Neural progenitor cell (in vitro differentiated cells): ENCODE data around the gene TCF4. TPM values are rescaled to one million over a fixed set of nuclear protein-coding genes. Genes with fewer than 3 reads are reported as not detected.

Source experiments
- DNase-seq: peaks from one replicate; pipeline ENCODE4 v3.0.0-alpha.2; 2016; ENCODE audit warnings: low spot score
- H2AFZ ChIP-seq: fragments of 200-600 bp; sonication (generic); replicated peaks from 2 replicates; pipeline ENCODE4 v1.6.1; 2016; ENCODE audit warnings: antibody characterized with exemption
- H3F3A ChIP-seq: fragments of 200-600 bp; sonication (generic); 2 replicates; pipeline ENCODE4 v1.6.1; 2016; ENCODE audit warnings: antibody characterized with exemption, low read depth
- H3K27ac ChIP-seq: fragments of 200-600 bp; sonication (generic); 2 replicates; pipeline ENCODE4 v1.5.1; 2016; ENCODE audit warnings: mild to moderate bottlenecking
- H3K27me3 ChIP-seq: fragments of 200-600 bp; sonication (generic); 2 replicates; pipeline ENCODE4 v1.6.1; 2016; ENCODE audit warnings: mild to moderate bottlenecking, moderate library complexity
- H3K36me3 ChIP-seq: fragments of 200-600 bp; sonication (generic); 2 replicates; pipeline ENCODE4 v1.5.1; 2016
- H3K4me1 ChIP-seq: fragments of 200-600 bp; sonication (generic); 2 replicates; pipeline ENCODE4 v1.6.1; 2016; ENCODE audit warnings: mixed run types
- H3K4me2 ChIP-seq: fragments of 200-600 bp; sonication (generic); 2 replicates; pipeline ENCODE4 v1.6.1; 2016
- H3K4me3 ChIP-seq: fragments of 200-600 bp; sonication (generic); 2 replicates; pipeline ENCODE4 v1.5.1; 2016
- H3K79me2 ChIP-seq: fragments of 200-600 bp; sonication (generic); 2 replicates; pipeline ENCODE4 v1.6.1; 2016; ENCODE audit warnings: low read depth
- H3K9ac ChIP-seq: fragments of 200-600 bp; sonication (generic); 2 replicates; pipeline ENCODE4 v1.6.1; 2016
- H3K9me3 ChIP-seq: fragments of 200-600 bp; sonication (generic); 2 replicates; pipeline ENCODE4 v1.5.1; 2016; ENCODE audit warnings: low read depth
- H4K20me1 ChIP-seq: fragments of 200-600 bp; sonication (generic); 2 replicates; pipeline ENCODE4 v1.6.1; 2016; ENCODE audit warnings: low read depth
- H3K27ac Mint-ChIP-seq: 3 replicates; pipeline ENCODE4 v1.8.0; 2021; ENCODE audit warnings: mixed read lengths
- H3K27me3 Mint-ChIP-seq: 2 replicates; pipeline ENCODE4 v1.8.0; 2022; ENCODE audit warnings: low read depth, mild to moderate bottlenecking, inconsistent platforms, moderate library complexity, mixed read lengths; ENCODE audit not compliant: insufficient read depth
- H3K36me3 Mint-ChIP-seq: 3 replicates; pipeline ENCODE4 v1.8.0; 2021; ENCODE audit warnings: mixed read lengths
- H3K4me1 Mint-ChIP-seq: 3 replicates; pipeline ENCODE4 v1.8.0; 2021; ENCODE audit warnings: mixed read lengths
- H3K4me3 Mint-ChIP-seq: 3 replicates; pipeline ENCODE4 v1.8.0; 2021; ENCODE audit warnings: mild to moderate bottlenecking, moderate library complexity, mixed read lengths
- H3K9me3 Mint-ChIP-seq: 3 replicates; pipeline ENCODE4 v1.8.0; 2020; ENCODE audit warnings: mixed read lengths
- CTCF ChIP-seq: fragments of 200-600 bp; sonication (generic); IDR thresholded peaks from 2 replicates; pipeline ENCODE4 v1.5.1; 2017; ENCODE audit warnings: antibody characterized with exemption, mild to moderate bottlenecking
- EZH2 ChIP-seq: fragments of 200-600 bp; sonication (generic); IDR thresholded peaks from 2 replicates; pipeline ENCODE4 v1.6.1; 2017; ENCODE audit warnings: antibody characterized with exemption, mild to moderate bottlenecking, moderate library complexity
- EZH2phosphoT487 ChIP-seq: fragments of 200-600 bp; sonication (generic); IDR thresholded peaks from 2 replicates; pipeline ENCODE4 v1.6.1; 2017; ENCODE audit warnings: antibody characterized with exemption
- total RNA-seq: library from RNA; depleted of rRNA; stranded (reverse); fragments of >200 nt; gene quantifications from 2 replicates; pipeline ENCODE4 v1.2.3, GENCODE V29; 2015; ENCODE audit warnings: low replicate concordance

Gene TCF4
- total RNA-seq, 1 donor from 2014 or later = 161 TPM

GRCh38 chr18:55458456-55459203 lies 129.4 kb downstream of the TCF4 start:
- Histone ChIP-seq H3K27me3 (no peaks in the 10 kb centered on the region), H3K4me1 (peaks cover 20% of the 10 kb centered on the region), H2AFZ (no peak overlapping the region), H3K4me3 (no peak overlapping the region), H3K4me2 (peak overlapping the region; percentile 17), H4K20me1 (peaks cover 85% of the 10 kb centered on the region), H3K36me3 (no peaks in the 10 kb centered on the region), H3K79me2 (peaks cover 100% of the 10 kb centered on the region), H3K9me3 (no peaks in the 10 kb centered on the region), H3K9ac (no peak overlapping the region), H3K27ac (peak overlapping the region; percentile 40), H3F3A (peaks cover 5% of the 10 kb centered on the region)
- Mint-ChIP-seq H3K27me3 (no peaks in the 10 kb centered on the region), H3K36me3 (peaks cover 8% of the 10 kb centered on the region), H3K4me3 (peak overlapping the region; percentile 73), H3K9me3 (no peaks in the 10 kb centered on the region), H3K27ac (peak overlapping the region; percentile 96), H3K4me1 (peaks cover 39% of the 10 kb centered on the region)
- no peak for TF ChIP-seq EZH2phosphoT487
- DNase-seq = peak; percentile 50

- H3K4me1 ChIP-seq = peaks cover 20% of the 10 kb centered on the region
- no peaks in the 10 kb centered on the region for H3F3A ChIP-seq
- peaks cover 85% of the 10 kb centered on the region for H4K20me1 ChIP-seq
- H3K4me1 Mint-ChIP-seq = peaks cover 39% of the 10 kb centered on the region
- H3K9me3 Mint-ChIP-seq = no peaks in the 10 kb centered on the region
- no peaks in the 10 kb centered on the region for H3K9me3 ChIP-seq
- DNase-seq = no peak
- peaks cover 100% of the 10 kb centered on the region for H3K79me2 ChIP-seq
- peaks cover 14% of the 10 kb centered on the region for H3K36me3 Mint-ChIP-seq
- H2AFZ ChIP-seq = no peak overlapping the region
- no peak overlapping the region for H3K4me3 Mint-ChIP-seq
- no peak overlapping the region for H3K4me2 ChIP-seq
- no peak overlapping the region for H3K9ac ChIP-seq
- H3K4me3 ChIP-seq = no peak overlapping the region
- H3K27me3 Mint-ChIP-seq = no peaks in the 10 kb centered on the region
- H3K27me3 ChIP-seq = no peaks in the 10 kb centered on the region
- H3K36me3 ChIP-seq = no peaks in the 10 kb centered on the region
- TF ChIP-seq EZH2phosphoT487 (no peak), EZH2 (no peak), CTCF (no peak)
- no peak overlapping the region for H3K27ac Mint-ChIP-seq
- no peak overlapping the region for H3K27ac ChIP-seq
Observed at GRCh38 chr18:55457028-55457427, 131.0 kb downstream of the TCF4 start.

- Mint-ChIP-seq H3K27me3 (no peaks in the 10 kb centered on the region), H3K4me1 (peaks cover 42% of the 10 kb centered on the region)
Observed at GRCh38 chr18:55455938-55456337, 132.1 kb downstream of the TCF4 start.

More at GRCh38 chr18:55455938-55456337, 132.1 kb downstream of the TCF4 start:
- Histone ChIP-seq H4K20me1 (peaks cover 89% of the 10 kb centered on the region), H3K4me1 (peaks cover 20% of the 10 kb centered on the region), H3K9ac (no peak overlapping the region), H3K36me3 (no peaks in the 10 kb centered on the region), H3K4me3 (no peak overlapping the region), H3F3A (no peaks in the 10 kb centered on the region), H3K27ac (no peak overlapping the region), H2AFZ (no peak overlapping the region), H3K4me2 (no peak overlapping the region), H3K9me3 (no peaks in the 10 kb centered on the region), H3K27me3 (no peaks in the 10 kb centered on the region), H3K79me2 (peaks cover 100% of the 10 kb centered on the region)
- no peak overlapping the region for H3K4me3 Mint-ChIP-seq
- DNase-seq = no peak
- no peaks in the 10 kb centered on the region for H3K9me3 Mint-ChIP-seq
- TF ChIP-seq EZH2 (no peak), CTCF (no peak), EZH2phosphoT487 (no peak)
- peak overlapping the region; percentile 81 for H3K27ac Mint-ChIP-seq
- H3K36me3 Mint-ChIP-seq = peaks cover 15% of the 10 kb centered on the region
